Breast epithelium (tissue), 3 donors: ENCODE data around the gene SAP30BP.

Source experiments
- POLR2A ChIP-seq: fragments of 450-650 bp; IDR thresholded peaks from one replicate; pipeline ENCODE4 v1.6.1; 2016; ENCODE audit warnings: antibody characterized with exemption, mild to moderate bottlenecking, moderate library complexity
- POLR2AphosphoS5 ChIP-seq, 3 donors: sonication (generic); formaldehyde crosslinking; IDR thresholded peaks; one replicate each; pipeline ENCODE4 v1.6.1; 2017; ENCODE audit warnings: antibody characterized with exemption in 3 of 3
- TF ChIP-seq, protein P1 (sequence below), 3 donors: fragments of 450-650 bp; IDR thresholded peaks; one replicate each; pipeline ENCODE4 v1.5.1; 2016 to 2017; ENCODE audit warnings: antibody characterized with exemption in 3 of 3, mild to moderate bottlenecking in 3 of 3, moderate library complexity in 3 of 3

GRCh38 chr17:75662511-75662910, 4.6 kb upstream of the SAP30BP start:
- TF ChIP-seq, protein P1, sequence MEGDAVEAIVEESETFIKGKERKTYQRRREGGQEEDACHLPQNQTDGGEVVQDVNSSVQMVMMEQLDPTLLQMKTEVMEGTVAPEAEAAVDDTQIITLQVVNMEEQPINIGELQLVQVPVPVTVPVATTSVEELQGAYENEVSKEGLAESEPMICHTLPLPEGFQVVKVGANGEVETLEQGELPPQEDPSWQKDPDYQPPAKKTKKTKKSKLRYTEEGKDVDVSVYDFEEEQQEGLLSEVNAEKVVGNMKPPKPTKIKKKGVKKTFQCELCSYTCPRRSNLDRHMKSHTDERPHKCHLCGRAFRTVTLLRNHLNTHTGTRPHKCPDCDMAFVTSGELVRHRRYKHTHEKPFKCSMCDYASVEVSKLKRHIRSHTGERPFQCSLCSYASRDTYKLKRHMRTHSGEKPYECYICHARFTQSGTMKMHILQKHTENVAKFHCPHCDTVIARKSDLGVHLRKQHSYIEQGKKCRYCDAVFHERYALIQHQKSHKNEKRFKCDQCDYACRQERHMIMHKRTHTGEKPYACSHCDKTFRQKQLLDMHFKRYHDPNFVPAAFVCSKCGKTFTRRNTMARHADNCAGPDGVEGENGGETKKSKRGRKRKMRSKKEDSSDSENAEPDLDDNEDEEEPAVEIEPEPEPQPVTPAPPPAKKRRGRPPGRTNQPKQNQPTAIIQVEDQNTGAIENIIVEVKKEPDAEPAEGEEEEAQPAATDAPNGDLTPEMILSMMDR (IDR thresholded peaks at IDR 0.05), result no peak
- no peak for TF ChIP-seq POLR2A
- TF ChIP-seq POLR2AphosphoS5 (IDR thresholded peaks at IDR 0.05), result no peak
